ENCODE data around the gene DSTYK.

DSTYK gene

DNA sequence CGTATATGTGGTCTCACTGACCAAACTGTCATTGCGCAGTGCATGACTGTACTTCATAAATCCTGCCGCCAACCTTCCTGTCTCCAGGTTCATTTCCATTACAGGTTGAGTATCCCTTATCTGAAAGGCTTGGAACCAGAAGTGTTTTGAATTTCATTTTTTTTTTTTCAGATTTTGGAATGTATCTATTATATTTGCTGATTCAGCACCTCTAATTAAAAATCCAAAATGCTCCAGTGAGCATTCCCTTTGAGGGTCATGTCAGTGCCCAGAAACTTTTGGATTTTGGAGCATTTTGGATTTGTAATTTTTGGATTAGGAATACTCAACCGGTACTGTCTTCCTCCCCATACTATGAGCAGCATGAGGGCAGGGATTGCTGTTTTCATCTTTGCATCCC is 59.0 kb downstream of the DSTYK start:
- Histone ChIP-seq H3K4me1 (ENCODE audit: insufficient read depth, low read length, poor library complexity, severe bottlenecking) (no peaks in the 10 kb centered on the region), H3K9me3 (ENCODE audit: insufficient read depth, low read depth, low read length) (peaks cover 14% of the 10 kb centered on the region; the same call in 1 of the 2 replicates), H3K4me2 (ENCODE audit: low read depth, low read length, poor library complexity, severe bottlenecking) (no peak overlapping the region), H3K9me2 (replicated peaks; ENCODE audit: low read depth, low read length) (no peaks in the 10 kb centered on the region), H3K36me3 (ENCODE audit: insufficient read depth, low read length) (peaks cover 33% of the 10 kb centered on the region; the same call in 1 of the 2 replicates), H3K27me3 (ENCODE audit: insufficient read depth, low read length, poor library complexity, severe bottlenecking) (no peaks in the 10 kb centered on the region), H3K79me2 (ENCODE audit: insufficient read depth, low read length) (no peaks in the 10 kb centered on the region), H2AFZ (ENCODE audit: low read length) (no peak overlapping the region), H3K4me3 (ENCODE audit: low read length, poor library complexity, severe bottlenecking) (no peak overlapping the region), H3K9ac (ENCODE audit: low read depth, low read length, poor library complexity, severe bottlenecking) (no peak overlapping the region), H3F3A (ENCODE audit: low read depth) (no peaks in the 10 kb centered on the region), H4K20me1 (ENCODE audit: insufficient read depth, low read length, poor library complexity, severe bottlenecking) (no peaks in the 10 kb centered on the region)
- TF ChIP-seq, protein P1, sequence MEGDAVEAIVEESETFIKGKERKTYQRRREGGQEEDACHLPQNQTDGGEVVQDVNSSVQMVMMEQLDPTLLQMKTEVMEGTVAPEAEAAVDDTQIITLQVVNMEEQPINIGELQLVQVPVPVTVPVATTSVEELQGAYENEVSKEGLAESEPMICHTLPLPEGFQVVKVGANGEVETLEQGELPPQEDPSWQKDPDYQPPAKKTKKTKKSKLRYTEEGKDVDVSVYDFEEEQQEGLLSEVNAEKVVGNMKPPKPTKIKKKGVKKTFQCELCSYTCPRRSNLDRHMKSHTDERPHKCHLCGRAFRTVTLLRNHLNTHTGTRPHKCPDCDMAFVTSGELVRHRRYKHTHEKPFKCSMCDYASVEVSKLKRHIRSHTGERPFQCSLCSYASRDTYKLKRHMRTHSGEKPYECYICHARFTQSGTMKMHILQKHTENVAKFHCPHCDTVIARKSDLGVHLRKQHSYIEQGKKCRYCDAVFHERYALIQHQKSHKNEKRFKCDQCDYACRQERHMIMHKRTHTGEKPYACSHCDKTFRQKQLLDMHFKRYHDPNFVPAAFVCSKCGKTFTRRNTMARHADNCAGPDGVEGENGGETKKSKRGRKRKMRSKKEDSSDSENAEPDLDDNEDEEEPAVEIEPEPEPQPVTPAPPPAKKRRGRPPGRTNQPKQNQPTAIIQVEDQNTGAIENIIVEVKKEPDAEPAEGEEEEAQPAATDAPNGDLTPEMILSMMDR (conservative IDR thresholded peaks at IDR 0.05; ENCODE audit: low read length), result no peak

DNA sequence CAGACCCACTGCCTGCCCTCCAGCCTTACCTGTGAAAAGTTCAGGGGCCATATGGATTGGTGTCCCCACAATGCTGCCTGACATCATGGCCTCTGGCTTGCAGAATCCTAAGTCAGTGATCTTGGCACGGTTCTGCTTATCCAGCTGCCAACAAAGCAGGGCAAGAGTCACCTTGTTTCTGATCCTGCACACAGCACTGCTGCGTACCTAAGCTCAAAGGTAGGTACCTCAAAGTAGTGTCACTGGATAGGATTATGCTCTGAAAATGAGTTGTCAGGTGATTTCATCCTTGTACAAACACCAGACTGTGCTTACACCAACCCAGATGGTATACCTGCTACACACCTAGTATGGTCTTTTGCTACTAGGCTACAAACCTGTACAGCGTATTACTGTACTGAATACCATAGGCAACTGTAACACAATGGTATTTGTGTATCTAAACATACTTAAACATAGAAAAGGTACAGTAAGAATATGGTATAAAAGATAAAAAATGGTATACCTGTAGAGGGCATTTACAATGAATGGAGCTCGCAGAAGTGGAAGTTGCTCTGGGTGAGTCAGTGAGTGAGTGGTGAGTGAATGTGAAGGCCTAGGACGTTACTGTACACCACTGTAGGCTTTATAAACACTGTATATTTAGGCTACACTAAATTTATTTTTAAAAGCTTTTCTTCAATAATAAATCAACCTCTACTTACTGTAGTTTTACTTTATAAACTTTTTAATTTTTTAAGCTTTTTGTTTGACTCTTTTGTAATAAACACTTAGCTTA is 60.7 kb downstream of the DSTYK start:
- H3K9me2 ChIP-seq (replicated peaks; ENCODE audit: low read depth, low read length), result no peaks in the 10 kb centered on the region
- H3K27me3 ChIP-seq (ENCODE audit: insufficient read depth, low read length, poor library complexity, severe bottlenecking), result no peaks in the 10 kb centered on the region
- H3K4me2 ChIP-seq (ENCODE audit: low read depth, low read length, poor library complexity, severe bottlenecking), result no peak overlapping the region
- peaks cover 27% of the 10 kb centered on the region; the same call in 1 of the 2 replicates for H3K36me3 ChIP-seq (ENCODE audit: insufficient read depth, low read length)
- H3K4me1 ChIP-seq (ENCODE audit: insufficient read depth, low read length, poor library complexity, severe bottlenecking), result no peaks in the 10 kb centered on the region
- no peak overlapping the region for H3K4me3 ChIP-seq (ENCODE audit: low read length, poor library complexity, severe bottlenecking)
- no peaks in the 10 kb centered on the region for H3K79me2 ChIP-seq (ENCODE audit: insufficient read depth, low read length)
- no peaks in the 10 kb centered on the region for H3F3A ChIP-seq (ENCODE audit: low read depth)
- TF ChIP-seq EZH2phosphoT487 (IDR thresholded peaks at IDR 0.05; ENCODE audit: borderline replicate concordance), result no peak
- H3K9ac ChIP-seq (ENCODE audit: low read depth, low read length, poor library complexity, severe bottlenecking), result no peak overlapping the region
- H2AFZ ChIP-seq (ENCODE audit: low read length), result no peak overlapping the region
- no peaks in the 10 kb centered on the region for H4K20me1 ChIP-seq (ENCODE audit: insufficient read depth, low read length, poor library complexity, severe bottlenecking)
- H3K9me3 ChIP-seq (ENCODE audit: insufficient read depth, low read depth, low read length), result peaks cover 3% of the 10 kb centered on the region; the same call in 1 of the 2 replicates

GRCh38 chr1:205147191-205147835 is 64.2 kb downstream of the DSTYK start:
- H3K79me2 ChIP-seq (ENCODE audit: insufficient read depth, low read length), result no peaks in the 10 kb centered on the region
- H4K20me1 ChIP-seq (ENCODE audit: insufficient read depth, low read length, poor library complexity, severe bottlenecking), result no peaks in the 10 kb centered on the region
- H3K4me2 ChIP-seq (ENCODE audit: low read depth, low read length, poor library complexity, severe bottlenecking), result no peak overlapping the region
- H3K4me3 ChIP-seq (ENCODE audit: low read length, poor library complexity, severe bottlenecking), result no peak overlapping the region
- H3K9ac ChIP-seq (ENCODE audit: low read depth, low read length, poor library complexity, severe bottlenecking), result no peak overlapping the region
- peaks cover 16% of the 10 kb centered on the region; the same call in 1 of the 2 replicates for H3K36me3 ChIP-seq (ENCODE audit: insufficient read depth, low read length)
- H3K9me3 ChIP-seq (ENCODE audit: insufficient read depth, low read depth, low read length), result no peaks in the 10 kb centered on the region
- no peaks in the 10 kb centered on the region for H3F3A ChIP-seq (ENCODE audit: low read depth)
- no peak for TF ChIP-seq EZH2phosphoT487 (IDR thresholded peaks at IDR 0.05; ENCODE audit: borderline replicate concordance)
- TF ChIP-seq, protein P1 (conservative IDR thresholded peaks at IDR 0.05; ENCODE audit: low read length), result no peak
- H2AFZ ChIP-seq (ENCODE audit: low read length), result no peak overlapping the region
- H3K4me1 ChIP-seq (ENCODE audit: insufficient read depth, low read length, poor library complexity, severe bottlenecking), result no peaks in the 10 kb centered on the region
- H3K27me3 ChIP-seq (ENCODE audit: insufficient read depth, low read length, poor library complexity, severe bottlenecking), result no peaks in the 10 kb centered on the region
- H3K9me2 ChIP-seq (replicated peaks; ENCODE audit: low read depth, low read length), result no peaks in the 10 kb centered on the region
